Measurements from ENCODE around the gene OR2W1. TPM values are rescaled to one million over a fixed set of nuclear protein-coding genes. Genes with fewer than 3 reads are reported as not detected.
A peak's percentile ranks its signal among the peaks of the same experiment; 100 is the strongest.

Gene OR2W1
- total RNA-seq, 1 experiment from 2014 or later: not detected

DNA sequence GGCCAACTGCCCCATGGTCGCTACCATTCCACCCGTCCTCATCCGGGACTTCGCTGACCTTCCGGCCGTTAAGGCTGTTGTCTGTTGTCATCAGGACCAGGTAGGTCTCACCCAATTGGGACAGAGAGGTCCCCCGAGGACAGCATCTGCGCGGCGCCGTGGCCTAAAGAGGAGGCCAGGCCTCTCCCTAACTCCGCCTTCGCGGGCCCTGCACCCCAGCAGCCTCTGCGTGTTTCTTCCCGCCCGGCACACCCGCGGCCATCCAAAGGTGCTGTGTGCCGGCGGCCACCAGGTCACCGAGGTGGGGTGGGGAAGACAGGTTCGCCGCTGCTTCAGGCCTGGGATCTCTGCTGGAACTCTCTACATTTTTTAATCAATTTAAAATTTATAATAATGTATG is 9.0 kb downstream of the OR2W1 start:
- no peak overlapping the region for H3K27ac ChIP-seq (ENCODE audit: insufficient read length, low read depth, low read length)
- Mint-ChIP-seq H3K4me1 (peaks cover 0 to 2% of the 10 kb centered on the region in 2 experiments; a peak in 1 of 4 replicates), H3K36me3 (ENCODE audit: insufficient read depth in 1 of 3, low read depth in 3 of 3) (no peaks in the 10 kb centered on the region), H3K27me3 (ENCODE audit: low read depth) (no peaks in the 10 kb centered on the region), H3K9me3 (no peaks in the 10 kb centered on the region), H3K4me3 (no peak overlapping the region), H3K27ac (peak overlapping the region in 1 of 3 experiments; percentile 72; a peak in 1 of 7 replicates)
- H3K56ac ChIP-seq (ENCODE audit: insufficient read length, low read depth, low read length): no peak overlapping the region
- no peak overlapping the region for H4K91ac ChIP-seq (ENCODE audit: insufficient read length, low read depth, low read length)
- no peak overlapping the region for H2AK5ac ChIP-seq (ENCODE audit: insufficient read length, low read length)
- H2BK5ac ChIP-seq (ENCODE audit: insufficient read length, low read length): no peak overlapping the region
- H3T11ph ChIP-seq (ENCODE audit: low read length): no peak overlapping the region
- H3K14ac ChIP-seq (ENCODE audit: insufficient read depth, low read length): no peak overlapping the region
- no peak overlapping the region for H2BK15ac ChIP-seq (ENCODE audit: low read depth, low read length)
- H2AFZ ChIP-seq (ENCODE audit: low read length): no peak overlapping the region
- H3K79me1 ChIP-seq (ENCODE audit: insufficient read depth, low read depth, low read length, poor library complexity, severe bottlenecking): no peaks in the 10 kb centered on the region
- H3K4ac ChIP-seq (ENCODE audit: low read depth, low read length): no peak overlapping the region
- H4K8ac ChIP-seq (replicated peaks; ENCODE audit: insufficient read length, low read depth, low read length): no peak overlapping the region
- no peak overlapping the region for H3K9ac ChIP-seq (ENCODE audit: extremely low read depth, insufficient read length, low read length)
- H3K9me3 ChIP-seq (ENCODE audit: control insufficient read depth, low read depth, low read length): no peaks in the 10 kb centered on the region
- H4K20me1 ChIP-seq (ENCODE audit: control insufficient read depth, insufficient read depth, insufficient read length): no peaks in the 10 kb centered on the region
- no peaks in the 10 kb centered on the region for H3K23me2 ChIP-seq (ENCODE audit: insufficient read length, low read depth, low read length, poor library complexity, severe bottlenecking)
- TF ChIP-seq, protein P1, sequence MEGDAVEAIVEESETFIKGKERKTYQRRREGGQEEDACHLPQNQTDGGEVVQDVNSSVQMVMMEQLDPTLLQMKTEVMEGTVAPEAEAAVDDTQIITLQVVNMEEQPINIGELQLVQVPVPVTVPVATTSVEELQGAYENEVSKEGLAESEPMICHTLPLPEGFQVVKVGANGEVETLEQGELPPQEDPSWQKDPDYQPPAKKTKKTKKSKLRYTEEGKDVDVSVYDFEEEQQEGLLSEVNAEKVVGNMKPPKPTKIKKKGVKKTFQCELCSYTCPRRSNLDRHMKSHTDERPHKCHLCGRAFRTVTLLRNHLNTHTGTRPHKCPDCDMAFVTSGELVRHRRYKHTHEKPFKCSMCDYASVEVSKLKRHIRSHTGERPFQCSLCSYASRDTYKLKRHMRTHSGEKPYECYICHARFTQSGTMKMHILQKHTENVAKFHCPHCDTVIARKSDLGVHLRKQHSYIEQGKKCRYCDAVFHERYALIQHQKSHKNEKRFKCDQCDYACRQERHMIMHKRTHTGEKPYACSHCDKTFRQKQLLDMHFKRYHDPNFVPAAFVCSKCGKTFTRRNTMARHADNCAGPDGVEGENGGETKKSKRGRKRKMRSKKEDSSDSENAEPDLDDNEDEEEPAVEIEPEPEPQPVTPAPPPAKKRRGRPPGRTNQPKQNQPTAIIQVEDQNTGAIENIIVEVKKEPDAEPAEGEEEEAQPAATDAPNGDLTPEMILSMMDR (conservative IDR thresholded peaks at IDR 0.05): no peak
- H3K79me2 ChIP-seq (ENCODE audit: insufficient read depth, low read length): no peaks in the 10 kb centered on the region
- H3K18ac ChIP-seq (ENCODE audit: insufficient read length, low read depth, low read length): no peak overlapping the region
- H3K27me3 ChIP-seq (ENCODE audit: insufficient read depth, low read length): no peaks in the 10 kb centered on the region
- H2BK120ac ChIP-seq (ENCODE audit: low read depth, low read length, poor library complexity, severe bottlenecking): no peak overlapping the region
- peak; percentile 51 for DNase-seq
- no peak overlapping the region for H3K23ac ChIP-seq (ENCODE audit: insufficient read length, low read depth, low read length)
- no peak overlapping the region for H4K5ac ChIP-seq (ENCODE audit: insufficient read length, low read depth, low read length)
- no peak overlapping the region for H3K4me2 ChIP-seq (ENCODE audit: insufficient read depth, insufficient read length, low read length)
- no peak overlapping the region for H2BK12ac ChIP-seq (ENCODE audit: insufficient read length, low read depth, low read length)
- no peaks in the 10 kb centered on the region for H3K4me1 ChIP-seq (ENCODE audit: insufficient read depth, low read length)
- H2BK20ac ChIP-seq (ENCODE audit: low read depth, low read length, poor library complexity, severe bottlenecking): no peak overlapping the region
- no CpG with 5 or more reads among the region's 24 CpGs for WGBS (ENCODE audit: extremely low coverage, insufficient read length, low lambda C conversion rate)
